Fibroblast of mammary gland (primary cell): ENCODE measurements around the gene HDGF.

Experiments
- DNase-seq: peaks from one replicate; pipeline ENCODE4 v3.0.0-alpha.2; 2010; ENCODE audit warnings: low read depth
- H3K4me3 ChIP-seq: 2 replicates; pipeline ENCODE4 v1.5.1; 2011; ENCODE audit warnings: low read depth, mild to moderate bottlenecking, low read length, moderate library complexity; ENCODE audit not compliant: control insufficient read depth
- CTCF ChIP-seq: conservative IDR thresholded peaks from 2 replicates; pipeline ENCODE4 v1.5.1; 2011; ENCODE audit warnings: low read depth, low read length, inconsistent platforms; ENCODE audit not compliant: control insufficient read depth, insufficient read depth

Gene HDGF

GRCh38 chr1:156728599-156729462, 22.6 kb downstream of the HDGF start, which contains the start of gene ISG20L2:
Gene ISG20L2, minus strand, starts transcription at chr1:156728766. Its CDS starts 1,114 bp downstream, at chr1:156727652.
- no peak for TF ChIP-seq CTCF
- H3K4me3 ChIP-seq = peak within 1 kb of the TSS; percentile 84
- peak; percentile 98 for DNase-seq

DNA sequence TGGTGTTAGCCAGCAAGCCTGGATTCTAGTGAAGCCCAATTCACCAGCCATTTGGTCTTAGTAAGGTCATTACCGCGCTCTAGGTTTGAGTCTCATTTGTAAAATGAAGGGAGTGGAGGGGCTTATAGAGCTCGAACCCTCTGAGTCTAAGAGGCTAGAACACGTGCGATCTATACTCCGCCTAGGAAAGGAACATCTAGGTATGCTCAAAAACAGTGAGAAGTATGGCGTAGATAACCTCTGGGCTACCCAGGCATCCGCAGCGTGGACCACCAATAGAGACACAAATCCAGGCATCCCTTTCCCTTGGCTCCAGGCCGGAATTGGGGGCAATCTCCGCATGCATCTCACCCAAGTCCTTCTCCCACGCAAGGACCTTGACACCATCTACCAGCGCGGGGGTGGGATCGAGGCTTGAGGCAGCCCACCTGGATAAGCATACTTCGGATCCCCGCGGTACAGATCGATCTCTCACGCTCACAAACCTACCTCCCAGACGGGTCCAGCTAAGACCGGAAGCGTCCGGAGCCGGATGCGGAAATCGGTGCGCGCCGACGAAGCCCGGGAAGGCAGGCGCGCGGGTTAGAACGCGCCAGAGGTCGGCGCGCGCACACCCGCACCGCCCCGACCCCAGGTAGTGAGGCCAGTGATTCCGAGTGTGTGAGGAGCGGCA, 23.4 kb downstream of the HDGF start, which contains the start of gene METTL25B:
Gene METTL25B (plus strand): TSS at position 544 of the 673 bp plus-strand sequence. CDS start 636 bp downstream, outside the sequence.
- DNase-seq = peak; percentile 73
- peak within 1 kb of the TSS; percentile 84 for H3K4me3 ChIP-seq
- no peak for TF ChIP-seq CTCF

DNA sequence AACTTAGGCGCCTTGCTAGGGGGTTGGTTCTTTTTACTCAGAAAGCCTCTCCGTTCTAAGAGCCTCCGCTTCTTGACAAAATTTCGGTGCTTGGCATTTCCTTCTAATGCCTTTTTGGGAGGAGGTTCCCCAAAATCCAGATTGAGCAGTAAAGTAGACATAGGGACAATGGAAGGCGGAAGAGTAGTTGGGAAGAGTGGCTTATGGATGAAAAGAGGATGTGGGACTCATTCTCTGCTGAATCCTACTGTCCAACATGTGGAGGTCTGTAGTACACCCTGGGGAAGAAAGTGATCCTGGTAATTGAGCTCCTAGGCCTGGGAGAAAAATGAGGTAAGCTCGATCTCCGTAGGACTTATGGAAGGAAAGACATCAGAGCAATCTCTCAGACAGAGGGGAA, 24.0 kb downstream of the HDGF start:
- no peak for DNase-seq
- TF ChIP-seq CTCF = no peak
- peak overlapping the region; percentile 84 for H3K4me3 ChIP-seq

GRCh38 chr1:156726549-156727226, 24.8 kb downstream of the HDGF start:
- peak; percentile 78 for DNase-seq
- peak overlapping the region; percentile 84 for H3K4me3 ChIP-seq
- peak; percentile 74 for TF ChIP-seq CTCF

DNA sequence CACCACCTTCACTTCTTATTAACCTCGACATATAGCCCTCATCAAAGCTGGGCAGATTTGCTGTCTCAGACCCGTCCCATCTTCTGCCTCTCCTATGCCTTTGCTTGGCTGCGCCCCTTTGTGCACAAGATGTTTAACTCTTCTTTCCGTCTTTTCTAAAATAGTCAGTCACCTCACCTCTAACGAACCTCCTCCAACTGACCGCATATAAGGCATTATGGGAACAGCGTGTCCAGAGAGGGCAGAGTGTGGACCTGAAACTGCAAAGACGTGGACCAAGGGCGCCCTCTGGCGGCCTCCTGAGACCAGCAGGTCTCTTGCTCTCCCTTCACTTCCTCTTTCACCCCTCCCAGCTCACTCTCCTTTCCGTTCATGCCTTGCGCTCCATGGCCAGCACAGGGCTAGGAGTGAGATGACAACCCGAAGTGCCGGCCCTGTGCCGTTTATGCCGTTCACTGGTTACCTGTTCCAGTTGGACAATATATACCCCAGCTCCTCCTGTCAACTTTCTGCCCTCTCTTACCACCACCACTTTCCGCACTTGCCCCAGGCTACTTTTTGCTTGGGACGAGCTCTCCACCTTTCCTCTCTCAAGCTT, 25.7 kb downstream of the HDGF start:
- peak overlapping the region; percentile 84 for H3K4me3 ChIP-seq
- TF ChIP-seq CTCF = peak; percentile 99
- DNase-seq = peak; percentile 93

DNA sequence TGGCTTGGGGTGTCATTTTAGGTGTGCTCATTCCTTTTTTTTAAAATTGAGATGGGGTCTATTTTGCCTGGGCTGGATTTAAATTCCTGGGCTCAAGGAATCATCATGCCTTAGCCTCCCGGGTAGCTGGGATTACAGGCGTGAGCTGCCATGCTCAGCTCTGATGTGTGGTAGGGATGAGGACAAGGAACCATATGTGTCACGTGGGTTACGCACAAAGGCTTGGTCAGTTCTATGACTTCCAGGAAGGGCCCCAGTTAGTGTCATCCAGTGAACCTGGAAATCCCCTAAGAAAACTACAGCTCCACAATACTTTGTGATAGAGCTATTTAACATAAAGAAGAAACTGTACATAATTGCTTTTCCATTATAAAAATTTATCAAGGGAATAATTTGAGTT, 29.9 kb downstream of the HDGF start:
- DNase-seq = no peak
- TF ChIP-seq CTCF = no peak
- H3K4me3 ChIP-seq = no peak overlapping the region
